ENCODE data around the gene ADCY10.

GRCh38 chr1:167955915-167956314 lies 42.0 kb upstream of the ADCY10 start:
- no peak for TF ChIP-seq POLR2A (IDR thresholded peaks at IDR 0.05)
- no peak for TF ChIP-seq CTCF (IDR thresholded peaks at IDR 0.05 in 4 of 5, conservative IDR thresholded peaks at IDR 0.05 in 1 of 5)

All from gastrocnemius medialis (tissue), 4 donors.